BE2C (cell line): ENCODE results near the gene INSIG2.

Experiments used
- DNase-seq: peaks from one replicate; pipeline ENCODE4 v3.0.0-alpha.2; 2020
- H3K27me3 ChIP-seq: fragments of 250-450 bp; sonication (Bioruptor Pico); 2 replicates; pipeline ENCODE4 v1.5.1; 2020; ENCODE audit warnings: mild to moderate bottlenecking
- H3K36me3 ChIP-seq: fragments of 250-450 bp; sonication (Bioruptor Pico); 2 replicates; pipeline ENCODE4 v1.5.1; 2020; ENCODE audit warnings: mild to moderate bottlenecking
- H3K4me1 ChIP-seq: fragments of 250-450 bp; sonication (Bioruptor Pico); 2 replicates; pipeline ENCODE4 v1.5.1; 2020
- H3K4me3 ChIP-seq: 2 replicates; pipeline ENCODE4 v1.5.1; 2011; ENCODE audit warnings: low read depth, low read length
- H3K9me3 ChIP-seq: fragments of 250-450 bp; sonication (Bioruptor Pico); 2 replicates; pipeline ENCODE4 v1.5.1; 2020
- CTCF ChIP-seq: IDR thresholded peaks from 2 replicates; pipeline ENCODE4 v1.5.1; 2012; ENCODE audit warnings: mild to moderate bottlenecking, low read depth, low read length

The INSIG2 gene

GRCh38 chr2:118062669-118063068 is 25.6 kb upstream of the INSIG2 start:
- no peak for TF ChIP-seq CTCF
- Histone ChIP-seq H3K4me1 (no peaks in the 10 kb centered on the region), H3K9me3 (no peaks in the 10 kb centered on the region), H3K4me3 (no peak overlapping the region), H3K36me3 (no peaks in the 10 kb centered on the region), H3K27me3 (no peaks in the 10 kb centered on the region)
- DNase-seq: no peak

- no peaks in the 10 kb centered on the region for H3K4me1 ChIP-seq
- DNase-seq: no peak
- no peaks in the 10 kb centered on the region for H3K36me3 ChIP-seq
- H3K27me3 ChIP-seq: 0 out of 2 replicates have a peak, but pooled peaks cover 3% of the 10 kb centered on the region
- H3K9me3 ChIP-seq: no peaks in the 10 kb centered on the region
- no peak for TF ChIP-seq CTCF
- H3K4me3 ChIP-seq: no peak overlapping the region
These were observed 23.1 kb upstream of the INSIG2 start for GRCh38 chr2:118065015-118065706.

GRCh38 chr2:118065921-118066511 is 22.3 kb upstream of the INSIG2 start:
- DNase-seq: no peak
- TF ChIP-seq CTCF: no peak
- Histone ChIP-seq H3K4me3 (no peak overlapping the region), H3K36me3 (no peaks in the 10 kb centered on the region), H3K4me1 (no peaks in the 10 kb centered on the region), H3K9me3 (no peaks in the 10 kb centered on the region), H3K27me3 (0 out of 2 replicates have a peak, but pooled peaks cover 3% of the 10 kb centered on the region)

GRCh38 chr2:118077636-118078247 is 10.5 kb upstream of the INSIG2 start:
- no peak overlapping the region for H3K4me3 ChIP-seq
- H3K27me3 ChIP-seq: peaks cover 18% of the 10 kb centered on the region
- DNase-seq: no peak
- H3K4me1 ChIP-seq: no peaks in the 10 kb centered on the region
- TF ChIP-seq CTCF: no peak
- H3K9me3 ChIP-seq: no peaks in the 10 kb centered on the region
- H3K36me3 ChIP-seq: no peaks in the 10 kb centered on the region

GRCh38 chr2:118078734-118079133 is 9.5 kb upstream of the INSIG2 start:
- no peaks in the 10 kb centered on the region for H3K9me3 ChIP-seq
- no peaks in the 10 kb centered on the region for H3K36me3 ChIP-seq
- peaks cover 18% of the 10 kb centered on the region for H3K27me3 ChIP-seq
- no peak overlapping the region for H3K4me3 ChIP-seq
- no peaks in the 10 kb centered on the region for H3K4me1 ChIP-seq
- no peak for DNase-seq
- no peak for TF ChIP-seq CTCF
